ENCODE measurements around the gene TIA1. TPM values are rescaled to one million over a fixed set of nuclear protein-coding genes. Genes with fewer than 3 reads are reported as not detected.

The TIA1 gene
- polyA plus RNA-seq, 1 donor from 2014 or later: 1,297 TPM

DNA sequence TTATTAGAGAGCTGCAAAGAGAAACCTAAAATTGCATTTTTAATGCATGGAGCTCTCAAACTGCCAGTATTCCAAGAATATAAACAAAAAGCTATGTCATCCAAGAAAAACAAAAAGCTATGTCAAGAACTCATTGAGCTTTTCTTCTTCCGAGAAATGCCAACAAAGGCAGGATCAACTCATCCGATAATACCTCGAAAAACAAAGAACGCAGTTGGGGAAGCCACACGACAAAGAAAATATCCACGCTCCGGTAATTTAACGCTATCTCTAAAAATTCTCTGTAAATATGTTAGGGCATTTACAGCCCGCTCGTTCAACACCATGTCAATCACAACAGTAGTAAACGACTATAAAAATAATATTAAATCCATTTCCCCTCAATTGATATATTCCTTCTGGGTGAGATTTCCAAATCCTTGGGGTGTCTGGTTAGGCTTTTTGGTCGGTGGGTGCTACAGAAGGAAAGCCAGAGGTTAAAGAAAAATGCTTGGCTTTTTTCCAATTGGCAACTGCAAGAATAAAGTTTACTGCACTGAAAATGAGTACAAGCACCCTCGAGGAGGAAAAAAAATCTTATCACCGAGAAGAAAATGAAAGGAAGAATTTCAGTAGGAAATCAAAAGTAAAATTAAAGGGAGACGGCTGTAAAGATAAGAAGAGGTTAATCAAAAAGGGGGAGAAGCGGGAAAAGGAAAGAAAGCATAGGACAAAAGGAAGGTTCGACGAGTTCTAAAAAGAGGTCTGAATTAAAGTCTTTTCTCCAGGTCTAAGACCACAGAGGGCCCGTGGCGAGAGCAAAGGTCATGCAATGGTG lies 856 bp downstream of the TIA1 start:
- Histone ChIP-seq H4K20me1 (ENCODE audit: insufficient read depth) (peaks cover 18% of the 10 kb centered on the region), H2AFZ (ENCODE audit: low read depth, low read length) (peak overlapping the region; percentile 66), H3K4me2 (ENCODE audit: low read length) (peak overlapping the region; percentile 67), H3K9ac (ENCODE audit: low read length) (peak overlapping the region; percentile 99), H3K4me3 (ENCODE audit: low read length) (peak overlapping the region; percentile 80), H3K36me3 (ENCODE audit: insufficient read depth, low read length) (no peaks in the 10 kb centered on the region), H3K27me3 (ENCODE audit: insufficient read depth, low read depth, low read length) (no peaks in the 10 kb centered on the region), H3K9me2 (ENCODE audit: insufficient read depth, low read length) (no peaks in the 10 kb centered on the region), H3K27ac (ENCODE audit: low read length) (peak overlapping the region; percentile 99), H3K79me2 (replicated peaks; ENCODE audit: insufficient read depth, low read length) (peaks cover 55% of the 10 kb centered on the region), H3F3A (ENCODE audit: insufficient read depth, low read length, poor library complexity, severe bottlenecking) (no peaks in the 10 kb centered on the region), H3K9me3 (ENCODE audit: low read length) (no peaks in the 10 kb centered on the region)
- TF ChIP-seq, protein P1, sequence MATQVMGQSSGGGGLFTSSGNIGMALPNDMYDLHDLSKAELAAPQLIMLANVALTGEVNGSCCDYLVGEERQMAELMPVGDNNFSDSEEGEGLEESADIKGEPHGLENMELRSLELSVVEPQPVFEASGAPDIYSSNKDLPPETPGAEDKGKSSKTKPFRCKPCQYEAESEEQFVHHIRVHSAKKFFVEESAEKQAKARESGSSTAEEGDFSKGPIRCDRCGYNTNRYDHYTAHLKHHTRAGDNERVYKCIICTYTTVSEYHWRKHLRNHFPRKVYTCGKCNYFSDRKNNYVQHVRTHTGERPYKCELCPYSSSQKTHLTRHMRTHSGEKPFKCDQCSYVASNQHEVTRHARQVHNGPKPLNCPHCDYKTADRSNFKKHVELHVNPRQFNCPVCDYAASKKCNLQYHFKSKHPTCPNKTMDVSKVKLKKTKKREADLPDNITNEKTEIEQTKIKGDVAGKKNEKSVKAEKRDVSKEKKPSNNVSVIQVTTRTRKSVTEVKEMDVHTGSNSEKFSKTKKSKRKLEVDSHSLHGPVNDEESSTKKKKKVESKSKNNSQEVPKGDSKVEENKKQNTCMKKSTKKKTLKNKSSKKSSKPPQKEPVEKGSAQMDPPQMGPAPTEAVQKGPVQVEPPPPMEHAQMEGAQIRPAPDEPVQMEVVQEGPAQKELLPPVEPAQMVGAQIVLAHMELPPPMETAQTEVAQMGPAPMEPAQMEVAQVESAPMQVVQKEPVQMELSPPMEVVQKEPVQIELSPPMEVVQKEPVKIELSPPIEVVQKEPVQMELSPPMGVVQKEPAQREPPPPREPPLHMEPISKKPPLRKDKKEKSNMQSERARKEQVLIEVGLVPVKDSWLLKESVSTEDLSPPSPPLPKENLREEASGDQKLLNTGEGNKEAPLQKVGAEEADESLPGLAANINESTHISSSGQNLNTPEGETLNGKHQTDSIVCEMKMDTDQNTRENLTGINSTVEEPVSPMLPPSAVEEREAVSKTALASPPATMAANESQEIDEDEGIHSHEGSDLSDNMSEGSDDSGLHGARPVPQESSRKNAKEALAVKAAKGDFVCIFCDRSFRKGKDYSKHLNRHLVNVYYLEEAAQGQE (IDR thresholded peaks at IDR 0.05; ENCODE audit: borderline replicate concordance): no peak

DNA sequence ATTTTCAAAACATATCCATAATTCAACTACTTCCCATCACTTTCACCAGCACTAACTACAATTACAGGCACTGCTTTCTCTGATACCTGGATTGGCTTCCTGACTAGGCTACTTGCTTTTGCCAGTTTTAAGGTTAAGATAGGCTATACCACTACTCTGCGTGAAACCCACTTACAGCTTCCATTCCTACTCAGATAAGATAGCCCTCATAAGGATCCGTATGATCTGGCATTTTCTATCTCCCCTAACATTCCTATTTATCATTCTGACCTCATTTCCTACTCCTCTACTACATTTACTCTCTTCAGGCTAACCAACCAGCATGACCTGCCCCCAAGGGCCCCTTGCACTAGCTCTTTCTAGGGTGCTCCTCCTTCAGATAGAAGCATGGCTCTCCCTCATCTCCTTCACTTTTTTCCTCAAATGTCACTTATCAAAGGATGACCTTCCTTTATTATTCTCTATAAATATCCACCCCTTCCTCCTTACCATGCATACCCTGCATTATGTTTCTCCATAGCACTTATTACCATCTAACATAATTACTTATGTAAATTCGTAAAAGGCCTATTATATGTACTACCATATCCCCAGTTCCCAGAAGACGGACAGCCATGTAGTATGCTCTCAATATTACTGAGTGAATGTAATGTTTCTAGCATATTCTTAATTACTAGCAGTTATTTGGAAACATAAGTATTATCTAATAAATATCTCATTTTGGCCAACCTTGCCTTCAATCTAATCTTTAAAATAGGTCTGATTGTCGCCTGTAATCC lies 4.4 kb downstream of the TIA1 start:
- peak overlapping the region; percentile 45 for H3K4me3 ChIP-seq (ENCODE audit: low read length)
- H3K9me3 ChIP-seq (ENCODE audit: low read length): no peaks in the 10 kb centered on the region
- TF ChIP-seq EP300 (conservative IDR thresholded peaks at IDR 0.05; ENCODE audit: poor library complexity, severe bottlenecking) (no peak), POLR2AphosphoS5 (IDR thresholded peaks at IDR 0.05) (no peak), RAD21 (conservative IDR thresholded peaks at IDR 0.05) (no peak), MXI1 (conservative IDR thresholded peaks at IDR 0.05; ENCODE audit: poor library complexity, severe bottlenecking) (no peak), SMC3 (conservative IDR thresholded peaks at IDR 0.05; ENCODE audit: poor library complexity) (no peak), TAF1 (IDR thresholded peaks at IDR 0.05; ENCODE audit: low read depth) (no peak), EZH2 (IDR thresholded peaks at IDR 0.05; ENCODE audit: borderline replicate concordance, insufficient read depth, low read length, poor library complexity, severe bottlenecking) (no peak)
- TF ChIP-seq, protein P2, sequence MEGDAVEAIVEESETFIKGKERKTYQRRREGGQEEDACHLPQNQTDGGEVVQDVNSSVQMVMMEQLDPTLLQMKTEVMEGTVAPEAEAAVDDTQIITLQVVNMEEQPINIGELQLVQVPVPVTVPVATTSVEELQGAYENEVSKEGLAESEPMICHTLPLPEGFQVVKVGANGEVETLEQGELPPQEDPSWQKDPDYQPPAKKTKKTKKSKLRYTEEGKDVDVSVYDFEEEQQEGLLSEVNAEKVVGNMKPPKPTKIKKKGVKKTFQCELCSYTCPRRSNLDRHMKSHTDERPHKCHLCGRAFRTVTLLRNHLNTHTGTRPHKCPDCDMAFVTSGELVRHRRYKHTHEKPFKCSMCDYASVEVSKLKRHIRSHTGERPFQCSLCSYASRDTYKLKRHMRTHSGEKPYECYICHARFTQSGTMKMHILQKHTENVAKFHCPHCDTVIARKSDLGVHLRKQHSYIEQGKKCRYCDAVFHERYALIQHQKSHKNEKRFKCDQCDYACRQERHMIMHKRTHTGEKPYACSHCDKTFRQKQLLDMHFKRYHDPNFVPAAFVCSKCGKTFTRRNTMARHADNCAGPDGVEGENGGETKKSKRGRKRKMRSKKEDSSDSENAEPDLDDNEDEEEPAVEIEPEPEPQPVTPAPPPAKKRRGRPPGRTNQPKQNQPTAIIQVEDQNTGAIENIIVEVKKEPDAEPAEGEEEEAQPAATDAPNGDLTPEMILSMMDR (IDR thresholded peaks at IDR 0.05; ENCODE audit: poor library complexity, severe bottlenecking): no peak
- TF ChIP-seq, protein P1 (IDR thresholded peaks at IDR 0.05; ENCODE audit: borderline replicate concordance): no peak
- no peak overlapping the region for H3K27ac ChIP-seq (ENCODE audit: low read length)
- no peak overlapping the region for H2AFZ ChIP-seq (ENCODE audit: low read depth, low read length)
- H3K9me2 ChIP-seq (ENCODE audit: insufficient read depth, low read length): no peaks in the 10 kb centered on the region
- H3K79me2 ChIP-seq (replicated peaks; ENCODE audit: insufficient read depth, low read length): peaks cover 89% of the 10 kb centered on the region
- no peaks in the 10 kb centered on the region for H3K36me3 ChIP-seq (ENCODE audit: insufficient read depth, low read length)
- no peak overlapping the region for H3K9ac ChIP-seq (ENCODE audit: low read length)
- no peaks in the 10 kb centered on the region for H3K27me3 ChIP-seq (ENCODE audit: insufficient read depth, low read depth, low read length)
- H3F3A ChIP-seq (ENCODE audit: insufficient read depth, low read length, poor library complexity, severe bottlenecking): no peaks in the 10 kb centered on the region
- H3K4me2 ChIP-seq (ENCODE audit: low read length): no peak overlapping the region
- H4K20me1 ChIP-seq (ENCODE audit: insufficient read depth): peaks cover 41% of the 10 kb centered on the region
